HepG2 (cell line): ENCODE measurements around the gene CRISPLD2. TPM values are rescaled to one million over a fixed set of nuclear protein-coding genes. Genes with fewer than 3 reads are reported as not detected.

Experiments
- CBX2 ChIP-seq, 2 experiments: fragments of 200-600 bp in 1 of 2; sonication (generic); formaldehyde crosslinking in 1 of 2; IDR thresholded peaks; 2 replicates each; pipeline versions ENCODE4 v1.7.0 to v1.8.1; 2018 to 2022; ENCODE audit warnings: low read depth in 2 of 2, low read length in 1 of 2, mild to moderate bottlenecking in 1 of 2, missing genetic modification reagents in 1 of 2
- CBX5 ChIP-seq: sonication (generic); formaldehyde crosslinking; IDR thresholded peaks from 2 replicates; pipeline ENCODE4 v1.4.0; 2020; ENCODE audit warnings: missing genetic modification reagents, borderline replicate concordance
- ETV6 ChIP-seq: sonication (generic); formaldehyde crosslinking; conservative IDR thresholded peaks from 2 replicates; pipeline ENCODE4 v1.4.0; 2020; ENCODE audit warnings: missing genetic modification reagents
- FOXA1 ChIP-seq, 2 experiments: fragments of 450-650 bp in 1 of 2; sonication (generic) in 1 of 2; formaldehyde crosslinking in 1 of 2; IDR thresholded peaks; 2 replicates each; pipeline versions ENCODE4 v1.4.0 to v1.6.1; 2016 to 2020; ENCODE audit warnings: missing genetic modification reagents in 1 of 2
- IRF9 ChIP-seq: sonication (generic); formaldehyde crosslinking; IDR thresholded peaks from 2 replicates; pipeline ENCODE4 v1.8.0; 2022; ENCODE audit warnings: missing genetic modification reagents, mild to moderate bottlenecking, borderline replicate concordance
- ISL2 ChIP-seq: sonication (generic); formaldehyde crosslinking; IDR thresholded peaks from 2 replicates; pipeline ENCODE4 v1.5.0; 2020; ENCODE audit warnings: missing genetic modification reagents
- NCOA1 ChIP-seq: sonication (generic); formaldehyde crosslinking; IDR thresholded peaks from 2 replicates; pipeline ENCODE4 v1.9.0; 2021; ENCODE audit warnings: missing genetic modification reagents
- NR0B2 ChIP-seq: sonication (generic); formaldehyde crosslinking; IDR thresholded peaks from 2 replicates; pipeline ENCODE4 v1.4.0; 2020; ENCODE audit warnings: mild to moderate bottlenecking, missing genetic modification reagents
- POLR2AphosphoS2 ChIP-seq: IDR thresholded peaks from 2 replicates; pipeline ENCODE4 v1.6.1; 2011; ENCODE audit warnings: low read depth, low read length, improper control_type of control experiment
- SALL2 ChIP-seq: sonication (generic); formaldehyde crosslinking; IDR thresholded peaks from 2 replicates; pipeline ENCODE4 v1.8.1; 2023; ENCODE audit warnings: mild to moderate bottlenecking, missing genetic modification reagents, inconsistent platforms
- TCF12 ChIP-seq, 2 experiments: fragments of 450-650 bp in 1 of 2; sonication (generic) in 1 of 2; formaldehyde crosslinking in 1 of 2; IDR thresholded peaks; 2 replicates each; pipeline versions ENCODE4 v1.6.1 to v1.8.0; 2017 to 2022; ENCODE audit warnings: antibody characterized with exemption in 1 of 2, mild to moderate bottlenecking in 1 of 2, missing genetic modification reagents in 1 of 2, moderate library complexity in 1 of 2
- ZBTB42 ChIP-seq: sonication (generic); formaldehyde crosslinking; IDR thresholded peaks from 2 replicates; pipeline ENCODE4 v1.5.0; 2020; ENCODE audit warnings: mild to moderate bottlenecking, missing genetic modification reagents
- ZNF350 ChIP-seq: sonication (generic); formaldehyde crosslinking; IDR thresholded peaks from 2 replicates; pipeline ENCODE4 v1.4.0; 2020; ENCODE audit warnings: mild to moderate bottlenecking, low read depth, missing genetic modification reagents, borderline replicate concordance
- ZNF431 ChIP-seq: sonication (generic); formaldehyde crosslinking; IDR thresholded peaks from 2 replicates; pipeline ENCODE4 v1.9.0; 2022; ENCODE audit warnings: missing genetic modification reagents, low read depth, mild to moderate bottlenecking, borderline replicate concordance
- ZNF775 ChIP-seq: sonication (generic); formaldehyde crosslinking; IDR thresholded peaks from 2 replicates; pipeline ENCODE4 v1.4.0; 2020; ENCODE audit warnings: missing genetic modification reagents, mild to moderate bottlenecking, moderate library complexity, borderline replicate concordance
- ZSCAN20 ChIP-seq: sonication (generic); formaldehyde crosslinking; IDR thresholded peaks from 2 replicates; pipeline ENCODE4 v1.4.0; 2020; ENCODE audit warnings: missing genetic modification reagents, mild to moderate bottlenecking, borderline replicate concordance
- polyA plus RNA-seq, 8 experiments: library from polyadenylated mRNA; depleted of rRNA in 3 of 8; stranded (reverse) in 7 of 8; unstranded in 1 of 8; fragments of >200 nt; fragmentation: Illumina TruSeq in 4 of 8; extraction: Trizol in 4 of 8; gene quantifications; 2 replicates each; pipeline versions ENCODE4 v1.2.1 to v1.2.3, GENCODE V29; 2011 to 2016; ENCODE audit warnings: low read depth in 4 of 8, missing spikeins in 1 of 8, mixed read lengths in 1 of 8; ENCODE audit not compliant: insufficient read depth in 1 of 8
- total RNA-seq, 5 experiments: library from RNA; depleted of rRNA; stranded (reverse); fragments of >200 nt; fragmentation: Illumina TruSeq; extraction: Trizol; gene quantifications; 2 replicates each; pipeline ENCODE4 v1.2.3, GENCODE V29; 2016; ENCODE audit warnings: low read depth in 1 of 5
- TF ChIP-seq, protein P1 (sequence below): sonication (generic); formaldehyde crosslinking; IDR thresholded peaks from 2 replicates; pipeline ENCODE4 v1.9.0; 2021; ENCODE audit warnings: missing genetic modification reagents, borderline replicate concordance
- TF ChIP-seq, protein P2 (sequence below): sonication (generic); formaldehyde crosslinking; IDR thresholded peaks from 2 replicates; pipeline ENCODE4 v1.4.0; 2020; ENCODE audit warnings: mild to moderate bottlenecking, missing genetic modification reagents
- TF ChIP-seq, protein P3 (sequence below): IDR thresholded peaks from 2 replicates; pipeline ENCODE4 v1.6.1; 2018; ENCODE audit warnings: missing genetic modification reagents, mild to moderate bottlenecking, missing compliant biosample characterization

The CRISPLD2 gene
- total and polyA plus RNA-seq, 2 of the 13 experiments (the other 11 are each of a cell fraction or from before 2014, with no cell fraction given), result 0.04 to 0.31 TPM

GRCh38 chr16:84952335-84953189 lies 132.8 kb downstream of the CRISPLD2 start (continued):
- TF ChIP-seq, protein P1, sequence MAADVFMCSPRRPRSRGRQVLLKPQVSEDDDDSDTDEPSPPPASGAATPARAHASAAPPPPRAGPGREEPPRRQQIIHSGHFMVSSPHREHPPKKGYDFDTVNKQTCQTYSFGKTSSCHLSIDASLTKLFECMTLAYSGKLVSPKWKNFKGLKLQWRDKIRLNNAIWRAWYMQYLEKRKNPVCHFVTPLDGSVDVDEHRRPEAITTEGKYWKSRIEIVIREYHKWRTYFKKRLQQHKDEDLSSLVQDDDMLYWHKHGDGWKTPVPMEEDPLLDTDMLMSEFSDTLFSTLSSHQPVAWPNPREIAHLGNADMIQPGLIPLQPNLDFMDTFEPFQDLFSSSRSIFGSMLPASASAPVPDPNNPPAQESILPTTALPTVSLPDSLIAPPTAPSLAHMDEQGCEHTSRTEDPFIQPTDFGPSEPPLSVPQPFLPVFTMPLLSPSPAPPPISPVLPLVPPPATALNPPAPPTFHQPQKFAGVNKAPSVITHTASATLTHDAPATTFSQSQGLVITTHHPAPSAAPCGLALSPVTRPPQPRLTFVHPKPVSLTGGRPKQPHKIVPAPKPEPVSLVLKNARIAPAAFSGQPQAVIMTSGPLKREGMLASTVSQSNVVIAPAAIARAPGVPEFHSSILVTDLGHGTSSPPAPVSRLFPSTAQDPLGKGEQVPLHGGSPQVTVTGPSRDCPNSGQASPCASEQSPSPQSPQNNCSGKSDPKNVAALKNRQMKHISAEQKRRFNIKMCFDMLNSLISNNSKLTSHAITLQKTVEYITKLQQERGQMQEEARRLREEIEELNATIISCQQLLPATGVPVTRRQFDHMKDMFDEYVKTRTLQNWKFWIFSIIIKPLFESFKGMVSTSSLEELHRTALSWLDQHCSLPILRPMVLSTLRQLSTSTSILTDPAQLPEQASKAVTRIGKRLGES (CRISPR knock-in tag), result 0 out of 2 replicates have a peak, but pooled peaks have one; percentile 51
- TF ChIP-seq ZNF350 (CRISPR knock-in tag) (peak; percentile 68; the same call in 1 of the 2 replicates), ZBTB42 (CRISPR knock-in tag) (no peak), ETV6 (CRISPR knock-in tag) (no peak), CBX5 (CRISPR knock-in tag) (no peak), ISL2 (CRISPR knock-in tag) (0 out of 2 replicates have a peak, but pooled peaks have one; percentile 48), TCF12 (IDR thresholded peaks at IDR 0.05) (no peak), TCF12 (CRISPR knock-in tag; IDR thresholded peaks at IDR 0.05) (0 out of 2 replicates have a peak, but pooled peaks have one; percentile 26), CBX2 (IDR thresholded peaks at IDR 0.05; ENCODE audit: low read depth, low read length) (no peak), CBX2 (CRISPR knock-in tag; IDR thresholded peaks at IDR 0.05; ENCODE audit: low read depth) (no peak), IRF9 (CRISPR knock-in tag) (no peak), NCOA1 (CRISPR knock-in tag) (no peak), ZNF775 (CRISPR knock-in tag) (no peak), FOXA1 (IDR thresholded peaks at IDR 0.05) (no peak), FOXA1 (CRISPR knock-in tag; IDR thresholded peaks at IDR 0.05) (no peak), POLR2AphosphoS2 (no peak), NR0B2 (CRISPR knock-in tag) (no peak), ZNF431 (CRISPR knock-in tag) (no peak), ZSCAN20 (CRISPR knock-in tag) (0 out of 2 replicates have a peak, but pooled peaks have one; percentile 61), SALL2 (CRISPR knock-in tag) (no peak)
- TF ChIP-seq, protein P2, sequence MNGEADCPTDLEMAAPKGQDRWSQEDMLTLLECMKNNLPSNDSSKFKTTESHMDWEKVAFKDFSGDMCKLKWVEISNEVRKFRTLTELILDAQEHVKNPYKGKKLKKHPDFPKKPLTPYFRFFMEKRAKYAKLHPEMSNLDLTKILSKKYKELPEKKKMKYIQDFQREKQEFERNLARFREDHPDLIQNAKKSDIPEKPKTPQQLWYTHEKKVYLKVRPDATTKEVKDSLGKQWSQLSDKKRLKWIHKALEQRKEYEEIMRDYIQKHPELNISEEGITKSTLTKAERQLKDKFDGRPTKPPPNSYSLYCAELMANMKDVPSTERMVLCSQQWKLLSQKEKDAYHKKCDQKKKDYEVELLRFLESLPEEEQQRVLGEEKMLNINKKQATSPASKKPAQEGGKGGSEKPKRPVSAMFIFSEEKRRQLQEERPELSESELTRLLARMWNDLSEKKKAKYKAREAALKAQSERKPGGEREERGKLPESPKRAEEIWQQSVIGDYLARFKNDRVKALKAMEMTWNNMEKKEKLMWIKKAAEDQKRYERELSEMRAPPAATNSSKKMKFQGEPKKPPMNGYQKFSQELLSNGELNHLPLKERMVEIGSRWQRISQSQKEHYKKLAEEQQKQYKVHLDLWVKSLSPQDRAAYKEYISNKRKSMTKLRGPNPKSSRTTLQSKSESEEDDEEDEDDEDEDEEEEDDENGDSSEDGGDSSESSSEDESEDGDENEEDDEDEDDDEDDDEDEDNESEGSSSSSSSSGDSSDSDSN (CRISPR knock-in tag), result peak; percentile 35
- TF ChIP-seq, protein P3, sequence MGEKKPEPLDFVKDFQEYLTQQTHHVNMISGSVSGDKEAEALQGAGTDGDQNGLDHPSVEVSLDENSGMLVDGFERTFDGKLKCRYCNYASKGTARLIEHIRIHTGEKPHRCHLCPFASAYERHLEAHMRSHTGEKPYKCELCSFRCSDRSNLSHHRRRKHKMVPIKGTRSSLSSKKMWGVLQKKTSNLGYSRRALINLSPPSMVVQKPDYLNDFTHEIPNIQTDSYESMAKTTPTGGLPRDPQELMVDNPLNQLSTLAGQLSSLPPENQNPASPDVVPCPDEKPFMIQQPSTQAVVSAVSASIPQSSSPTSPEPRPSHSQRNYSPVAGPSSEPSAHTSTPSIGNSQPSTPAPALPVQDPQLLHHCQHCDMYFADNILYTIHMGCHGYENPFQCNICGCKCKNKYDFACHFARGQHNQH (CRISPR knock-in tag), result peak; percentile 30; the same call in 1 of the 2 replicates
